GM23338 (cell line): Measurements from ENCODE around the gene ZNF22. TPM values are rescaled to one million over a fixed set of nuclear protein-coding genes. Genes with fewer than 3 reads are reported as not detected.

Experiments
- CTCF ChIP-seq, 2 experiments: fragments of 200-600 bp in 1 of 2; sonication (generic) in 1 of 2; conservative IDR thresholded peaks; 2 replicates each; pipeline versions ENCODE4 v1.5.1 to v1.6.1; 2016 to 2017; ENCODE audit warnings: antibody characterized with exemption in 2 of 2, low read depth in 2 of 2, mild to moderate bottlenecking in 2 of 2, moderate library complexity in 1 of 2
- ETS1 ChIP-seq: IDR thresholded peaks from 2 replicates; pipeline ENCODE4 v1.6.1; 2016; ENCODE audit warnings: antibody characterized with exemption
- EZH2 ChIP-seq: fragments of 200-600 bp; sonication (generic); IDR thresholded peaks from one replicate; pipeline ENCODE4 v1.8.0; 2017; ENCODE audit warnings: antibody characterized with exemption, mild to moderate bottlenecking, low read depth; ENCODE audit not compliant: unreplicated experiment
- EZH2phosphoT487 ChIP-seq: fragments of 200-600 bp; sonication (generic); IDR thresholded peaks from one replicate; pipeline ENCODE4 v1.8.1; 2018; ENCODE audit warnings: antibody characterized with exemption; ENCODE audit not compliant: unreplicated experiment
- JUNB ChIP-seq: IDR thresholded peaks from one replicate; pipeline ENCODE4 v1.6.1; 2016; ENCODE audit warnings: antibody characterized with exemption; ENCODE audit not compliant: unreplicated experiment
- NANOG ChIP-seq: IDR thresholded peaks from 2 replicates; pipeline ENCODE4 v1.6.1; 2016; ENCODE audit warnings: antibody characterized with exemption, borderline replicate concordance
- POLR2AphosphoS5 ChIP-seq: IDR thresholded peaks from 2 replicates; pipeline ENCODE4 v1.6.1; 2016; ENCODE audit warnings: antibody characterized with exemption, low read depth
- ZNF462 ChIP-seq: fragments of 250-450 bp; sonication (Bioruptor Pico); IDR thresholded peaks from 2 replicates; pipeline ENCODE4 v1.5.0; 2020; ENCODE audit warnings: mild to moderate bottlenecking, moderate library complexity
- polyA plus RNA-seq: library from polyadenylated mRNA; unstranded; fragments of >200 nt; fragmentation: Nextera tagmentation; extraction: Ambion mirVana; gene quantifications from 2 replicates; pipeline ENCODE4 v1.2.1, GENCODE V29; 2016
- total RNA-seq: library from RNA; depleted of rRNA; stranded (reverse); fragments of >200 nt; shearing (Covaris generic); gene quantifications from 2 replicates; pipeline ENCODE4 v1.2.3, GENCODE V29; 2014

ZNF22 gene
- total and polyA plus RNA-seq, 2 experiments from 2014 or later, result 40.5 to 81.8 TPM

- no peak for TF ChIP-seq ZNF462 (CRISPR knock-in tag)
- no peak for TF ChIP-seq POLR2AphosphoS5
- TF ChIP-seq ETS1, result no peak
- no peak for TF ChIP-seq CTCF (conservative IDR thresholded peaks at IDR 0.05; ENCODE audit: low read depth in 2 of 2)
- TF ChIP-seq NANOG, result no peak
- TF ChIP-seq JUNB, result no peak
- no peak for TF ChIP-seq EZH2
- TF ChIP-seq EZH2phosphoT487, result no peak
Measured at GRCh38 chr10:44956717-44957706, 43.7 kb upstream of the ZNF22 start (continued).
